ENCODE measurements around the gene GREB1L.

DNA sequence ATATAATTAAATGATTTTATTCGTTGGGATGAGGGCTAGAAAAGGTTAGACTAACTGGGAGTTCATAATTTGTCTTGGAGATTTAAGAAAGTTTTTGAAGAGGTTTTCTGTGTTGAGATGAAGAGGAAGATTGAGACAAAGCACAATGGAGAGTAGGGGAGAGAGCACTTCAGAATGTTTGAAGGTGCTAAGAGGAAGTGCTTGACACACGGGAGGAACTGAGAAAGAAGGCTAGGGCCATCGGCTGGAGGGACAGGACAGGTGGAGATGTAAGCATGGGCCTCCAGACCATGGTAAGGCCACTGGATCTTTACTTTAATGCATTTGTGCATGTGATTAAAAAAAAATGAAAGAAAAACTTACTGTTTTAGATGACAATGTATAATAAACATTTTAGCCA is 31.5 kb downstream of the GREB1L start:
- TF ChIP-seq, protein P1, sequence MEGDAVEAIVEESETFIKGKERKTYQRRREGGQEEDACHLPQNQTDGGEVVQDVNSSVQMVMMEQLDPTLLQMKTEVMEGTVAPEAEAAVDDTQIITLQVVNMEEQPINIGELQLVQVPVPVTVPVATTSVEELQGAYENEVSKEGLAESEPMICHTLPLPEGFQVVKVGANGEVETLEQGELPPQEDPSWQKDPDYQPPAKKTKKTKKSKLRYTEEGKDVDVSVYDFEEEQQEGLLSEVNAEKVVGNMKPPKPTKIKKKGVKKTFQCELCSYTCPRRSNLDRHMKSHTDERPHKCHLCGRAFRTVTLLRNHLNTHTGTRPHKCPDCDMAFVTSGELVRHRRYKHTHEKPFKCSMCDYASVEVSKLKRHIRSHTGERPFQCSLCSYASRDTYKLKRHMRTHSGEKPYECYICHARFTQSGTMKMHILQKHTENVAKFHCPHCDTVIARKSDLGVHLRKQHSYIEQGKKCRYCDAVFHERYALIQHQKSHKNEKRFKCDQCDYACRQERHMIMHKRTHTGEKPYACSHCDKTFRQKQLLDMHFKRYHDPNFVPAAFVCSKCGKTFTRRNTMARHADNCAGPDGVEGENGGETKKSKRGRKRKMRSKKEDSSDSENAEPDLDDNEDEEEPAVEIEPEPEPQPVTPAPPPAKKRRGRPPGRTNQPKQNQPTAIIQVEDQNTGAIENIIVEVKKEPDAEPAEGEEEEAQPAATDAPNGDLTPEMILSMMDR (conservative IDR thresholded peaks at IDR 0.05 in 1 of 2, IDR thresholded peaks at IDR 0.05 in 1 of 2; ENCODE audit: low read depth in 1 of 2, low read length in 2 of 2): no peak
- TF ChIP-seq EZH2 (IDR thresholded peaks at IDR 0.05; ENCODE audit: low read length, missing control alignments): no peak

Measured in fibroblast of lung (primary cell).